ENCODE measurements around the gene TBX10.
"Not testable (repeated sequence)": the region's sequence is repeated elsewhere in the genome, so short reads cannot be mapped to it uniquely, and the experiment has no call there.

Gene TBX10

GRCh38 chr11:67664213-67664585 is 24.6 kb upstream of the TBX10 start:
- DNase-seq = no peak

- no peak for DNase-seq
Measured at GRCh38 chr11:67663532-67664212, 24.1 kb upstream of the TBX10 start.

DNA sequence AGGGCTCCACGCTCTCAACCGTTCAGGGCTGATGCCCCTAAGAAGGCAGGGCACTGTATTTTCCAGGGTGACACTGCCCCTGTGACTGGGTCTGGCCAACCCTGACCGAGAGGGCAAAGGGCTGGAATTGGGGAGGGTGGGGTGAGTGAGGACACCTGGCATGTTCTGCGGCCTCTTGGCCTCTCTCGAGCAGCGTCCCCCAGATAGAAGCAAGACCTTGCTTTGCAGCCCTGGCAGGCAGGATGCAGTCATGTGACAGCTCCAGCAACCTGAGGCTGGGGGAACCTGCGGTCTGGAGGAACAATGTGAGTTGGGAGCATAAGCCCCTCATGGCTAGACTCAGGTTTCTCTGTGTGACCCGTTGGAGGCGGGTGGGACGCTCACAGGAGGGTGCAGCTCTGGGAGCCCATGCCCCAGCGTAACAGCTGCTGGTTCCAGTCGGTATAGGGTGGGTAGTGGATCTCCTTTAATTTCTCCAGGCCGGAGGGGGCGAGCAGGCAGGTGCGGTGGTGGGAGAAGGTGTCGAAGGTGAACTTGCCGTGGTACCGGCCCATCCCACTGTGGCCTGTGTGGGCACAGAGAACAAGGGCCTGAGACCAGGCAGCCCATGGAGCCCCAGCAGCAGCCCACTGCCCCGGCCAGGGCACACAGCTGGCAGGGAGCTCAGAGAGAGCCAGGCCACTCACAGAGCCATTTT is 23.4 kb upstream of the TBX10 start:
- no peak for DNase-seq

DNA sequence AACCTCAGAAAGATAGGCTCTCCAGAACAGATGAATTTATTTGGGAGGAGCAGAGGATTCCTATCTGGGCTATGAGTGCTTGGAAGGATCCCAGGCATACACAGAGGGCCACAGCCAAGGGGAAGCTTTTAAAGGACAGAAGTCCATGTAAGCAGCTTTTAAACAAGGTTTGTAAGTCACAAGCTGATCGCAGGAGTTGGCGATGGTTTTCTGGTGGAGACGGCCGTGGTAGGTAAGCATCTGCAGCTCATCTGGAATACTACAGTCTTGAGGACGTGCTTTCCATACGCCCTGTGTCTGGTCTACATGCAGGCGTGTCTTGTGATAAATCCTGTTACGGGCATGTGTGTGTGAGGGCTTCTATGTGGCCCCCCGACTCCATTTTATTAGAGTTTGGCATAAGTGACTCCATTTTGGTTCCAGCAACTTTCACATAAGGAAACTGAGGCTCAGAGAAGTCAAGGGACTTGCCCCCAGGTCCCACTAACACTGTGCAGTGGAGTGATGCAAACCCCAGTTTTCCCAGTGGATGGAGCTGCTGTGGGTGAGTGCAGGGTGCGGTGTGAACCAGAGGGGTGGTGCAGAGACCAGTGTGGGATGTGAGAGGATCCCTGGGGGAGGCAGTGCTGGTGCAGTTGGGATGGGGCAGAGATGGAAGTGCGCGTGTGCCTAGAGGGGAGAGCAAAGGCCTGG is 22.7 kb upstream of the TBX10 start:
- DNase-seq = no peak

DNA sequence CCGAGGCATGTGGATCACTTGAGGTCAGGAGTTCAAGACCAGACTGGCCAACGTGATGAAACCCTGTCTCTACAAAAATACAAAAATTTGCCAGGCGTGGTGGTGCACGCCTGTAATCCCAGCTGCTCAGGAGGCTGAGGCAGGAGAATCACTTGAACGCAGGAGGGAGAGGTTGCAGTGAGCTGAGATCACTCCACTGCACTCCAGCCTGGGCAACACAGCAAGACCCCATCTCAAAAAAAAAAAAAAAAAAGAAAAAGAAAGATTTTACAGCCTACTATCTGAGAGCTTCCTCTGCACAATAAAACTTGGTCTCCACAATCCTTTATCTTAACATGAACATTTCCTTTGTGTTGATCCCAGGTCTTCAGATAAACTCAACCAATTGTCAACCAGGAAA is 21.2 kb upstream of the TBX10 start:
- not testable (repeated sequence) for DNase-seq

DNA sequence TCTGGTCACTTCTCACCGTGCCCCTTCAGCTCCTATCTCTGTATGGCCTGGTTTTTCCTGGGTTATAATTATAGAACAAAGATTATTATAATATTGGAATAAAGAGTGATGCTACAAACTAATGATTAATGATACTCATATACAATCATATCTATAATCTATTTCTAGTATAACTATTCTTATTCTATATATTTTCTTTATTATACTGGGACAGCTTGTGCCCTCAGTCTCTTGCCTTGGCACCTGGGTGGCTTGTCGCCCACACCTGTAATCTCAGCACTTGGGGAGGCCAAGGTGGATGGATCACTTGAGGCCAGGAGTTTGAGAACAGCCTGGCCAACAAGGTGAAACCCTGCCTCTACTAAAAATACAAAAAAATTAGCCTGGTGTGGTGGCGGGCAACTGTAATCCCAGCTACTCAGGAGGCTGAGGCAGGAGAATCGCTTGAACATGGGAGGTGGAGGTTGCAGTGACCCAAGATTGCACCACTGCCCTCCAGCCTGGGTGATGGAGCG is 20.1 kb upstream of the TBX10 start:
- DNase-seq = not testable (repeated sequence)

- DNase-seq = no peak
Measured at GRCh38 chr11:67657300-67657699, 17.7 kb upstream of the TBX10 start.

DNA sequence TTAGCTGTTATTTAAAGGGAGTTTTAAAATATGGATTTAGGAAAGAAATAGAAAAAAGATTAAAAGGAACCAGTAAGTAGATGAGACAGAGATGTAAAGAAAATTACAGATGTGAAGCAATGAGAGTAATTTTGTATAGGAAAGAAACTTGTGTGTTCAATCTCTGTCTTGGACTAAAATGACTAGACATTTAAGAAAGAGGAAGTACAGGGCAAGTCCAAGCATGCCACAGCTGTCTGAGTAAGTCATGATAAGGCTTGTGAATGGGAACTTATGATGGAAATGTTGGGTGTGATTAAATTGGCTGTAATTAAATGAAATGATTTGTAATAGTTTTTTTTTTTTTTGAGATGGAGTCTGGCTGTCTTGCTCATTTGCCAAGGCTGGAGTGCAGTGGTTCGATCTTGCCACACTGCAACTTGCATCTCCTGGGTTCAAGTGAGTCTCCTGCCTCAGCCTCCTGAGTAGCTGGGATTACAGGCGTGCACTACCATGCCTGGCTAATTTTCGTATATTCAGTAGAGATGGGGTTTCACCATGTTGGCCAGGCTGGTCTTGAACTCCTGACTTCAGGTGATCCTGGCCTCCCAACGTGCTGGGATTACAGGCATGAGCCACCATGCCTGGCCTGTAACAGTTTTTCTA is 16.8 kb upstream of the TBX10 start:
- DNase-seq = no peak

DNA sequence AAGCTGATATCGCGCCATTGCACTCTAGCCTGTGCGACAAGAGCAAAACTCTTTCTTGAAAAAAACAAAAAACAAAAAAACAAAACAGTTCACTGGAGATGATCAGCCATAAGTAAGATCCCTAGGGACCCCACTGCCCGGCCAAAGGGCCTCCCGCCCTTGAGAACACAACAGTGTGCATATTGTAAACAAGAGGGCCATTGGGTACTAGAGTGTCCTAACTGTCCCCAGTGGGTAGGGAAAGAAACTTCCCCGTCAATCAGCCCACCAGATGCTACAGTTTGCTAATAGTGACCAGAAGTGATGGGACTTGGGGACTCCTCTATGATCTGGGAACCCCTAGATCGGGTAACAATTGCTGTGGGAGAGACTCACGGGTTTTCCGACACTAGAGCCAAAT is 14.7 kb upstream of the TBX10 start:
- DNase-seq = no peak

- no peak for DNase-seq
Measured at GRCh38 chr11:67652965-67653845, 13.6 kb upstream of the TBX10 start.

DNA sequence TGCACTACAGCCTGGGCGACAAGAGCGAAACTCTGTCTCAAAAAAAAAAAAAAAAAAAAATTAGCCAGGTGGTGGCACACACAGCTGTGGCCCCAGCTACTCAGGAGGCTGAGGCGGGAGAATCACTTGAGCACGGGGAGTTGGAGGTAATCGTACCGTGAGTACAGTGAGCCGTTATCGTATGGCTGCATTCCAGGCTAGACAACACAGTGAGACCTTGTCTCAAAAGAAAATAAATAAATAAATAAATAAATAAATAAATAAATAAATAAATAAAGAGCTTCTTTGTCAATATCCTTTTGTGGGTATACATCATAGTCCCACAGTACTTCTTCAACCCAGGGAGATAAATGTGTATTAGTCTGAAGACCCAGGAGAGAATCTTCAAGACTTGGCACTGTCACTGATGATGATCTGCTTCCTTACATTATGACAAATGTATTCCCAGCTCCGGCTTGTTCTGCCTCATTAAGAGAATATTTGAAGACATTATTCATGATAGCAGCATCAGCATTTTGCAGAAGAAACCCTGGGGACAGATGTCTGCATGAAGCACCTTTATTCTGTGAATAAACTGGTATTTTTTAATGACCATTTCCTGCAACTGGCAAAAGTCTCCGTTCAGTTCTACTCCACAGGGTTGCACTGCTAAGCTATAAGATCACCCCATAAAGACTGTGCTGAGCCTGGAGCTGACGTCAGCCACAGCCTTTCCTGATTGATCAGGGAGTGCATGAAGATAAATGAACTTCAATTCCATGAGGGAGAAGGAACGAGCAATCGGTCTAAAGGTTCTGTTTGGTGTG is 12.6 kb upstream of the TBX10 start:
- DNase-seq = no peak

- DNase-seq = no peak
Measured at GRCh38 chr11:67649634-67650510, 10.3 kb upstream of the TBX10 start.

DNA sequence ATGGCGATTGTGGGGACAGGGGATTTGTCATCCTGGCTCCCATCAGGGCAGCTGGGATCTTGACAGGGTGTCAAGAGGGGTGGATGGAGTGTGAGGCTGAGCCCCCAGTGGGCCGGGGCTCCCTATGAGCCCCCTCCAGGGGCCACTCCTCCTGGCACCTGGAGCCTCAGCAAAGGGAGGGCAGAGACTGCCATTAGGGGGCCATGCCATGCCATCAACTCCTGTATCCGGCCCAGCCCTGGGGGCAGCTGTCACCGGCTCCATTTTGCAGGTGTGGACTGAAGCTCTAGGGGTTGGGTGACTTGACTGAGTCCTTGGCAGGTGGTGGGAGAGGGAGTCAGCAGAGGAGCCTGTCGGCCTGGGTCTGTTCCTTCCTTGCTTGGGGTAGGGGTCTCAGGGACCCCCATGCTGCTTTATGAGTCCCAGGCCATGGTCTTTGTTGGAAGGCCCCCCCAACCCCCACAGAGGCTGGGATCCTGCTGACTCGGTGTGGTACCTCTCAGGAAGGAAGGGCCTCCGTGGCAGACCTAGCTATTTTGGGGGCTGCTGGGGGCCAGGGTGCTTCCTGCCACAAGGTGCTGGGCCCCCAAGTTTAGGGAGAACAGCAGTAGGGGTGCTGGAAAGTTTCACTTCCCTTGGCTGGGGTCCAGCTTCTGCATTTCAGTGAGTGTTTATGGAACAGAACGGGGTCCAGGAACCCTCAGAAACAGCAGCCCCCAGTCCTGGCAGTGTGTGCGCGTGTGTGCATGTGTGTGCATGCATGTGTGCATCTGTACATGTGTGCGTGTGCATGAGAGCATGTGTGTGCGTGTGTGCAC is 9.4 kb upstream of the TBX10 start:
- DNase-seq = no peak

DNA sequence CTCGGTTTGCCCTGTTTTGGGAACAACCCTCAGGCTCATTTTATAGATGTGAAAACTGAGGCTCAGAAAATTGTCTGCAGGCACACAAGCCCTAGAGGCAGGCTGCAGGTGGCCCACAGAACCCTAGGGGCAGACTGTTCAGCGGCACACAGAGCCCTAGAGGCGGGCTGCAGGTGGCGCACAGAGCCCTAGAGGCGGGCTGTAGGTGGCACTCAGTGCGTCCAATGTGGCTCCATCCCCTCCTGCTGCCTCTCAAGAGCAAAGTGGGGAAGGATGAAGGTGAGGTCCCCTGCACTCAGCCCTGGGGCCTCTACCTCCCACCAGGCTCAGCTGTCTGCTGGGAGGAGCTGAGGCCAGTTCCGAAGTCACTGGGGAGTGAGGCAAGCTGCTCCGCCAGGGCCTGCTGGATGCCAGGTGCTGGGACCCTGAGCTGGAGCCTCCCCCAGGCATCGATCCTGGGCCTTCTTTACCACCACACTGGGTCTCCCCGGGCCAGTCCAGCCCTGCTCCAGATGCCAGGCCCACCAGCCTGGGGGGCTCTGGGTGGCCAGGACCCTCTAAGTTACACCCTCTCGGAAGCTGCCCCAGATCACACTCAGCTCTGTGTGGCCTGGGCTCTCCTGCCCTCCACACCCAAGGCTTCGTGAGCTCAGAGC is 8.7 kb upstream of the TBX10 start:
- DNase-seq = no peak

GRCh38 chr11:67647471-67647870 is 7.9 kb upstream of the TBX10 start:
- DNase-seq = no peak

DNA sequence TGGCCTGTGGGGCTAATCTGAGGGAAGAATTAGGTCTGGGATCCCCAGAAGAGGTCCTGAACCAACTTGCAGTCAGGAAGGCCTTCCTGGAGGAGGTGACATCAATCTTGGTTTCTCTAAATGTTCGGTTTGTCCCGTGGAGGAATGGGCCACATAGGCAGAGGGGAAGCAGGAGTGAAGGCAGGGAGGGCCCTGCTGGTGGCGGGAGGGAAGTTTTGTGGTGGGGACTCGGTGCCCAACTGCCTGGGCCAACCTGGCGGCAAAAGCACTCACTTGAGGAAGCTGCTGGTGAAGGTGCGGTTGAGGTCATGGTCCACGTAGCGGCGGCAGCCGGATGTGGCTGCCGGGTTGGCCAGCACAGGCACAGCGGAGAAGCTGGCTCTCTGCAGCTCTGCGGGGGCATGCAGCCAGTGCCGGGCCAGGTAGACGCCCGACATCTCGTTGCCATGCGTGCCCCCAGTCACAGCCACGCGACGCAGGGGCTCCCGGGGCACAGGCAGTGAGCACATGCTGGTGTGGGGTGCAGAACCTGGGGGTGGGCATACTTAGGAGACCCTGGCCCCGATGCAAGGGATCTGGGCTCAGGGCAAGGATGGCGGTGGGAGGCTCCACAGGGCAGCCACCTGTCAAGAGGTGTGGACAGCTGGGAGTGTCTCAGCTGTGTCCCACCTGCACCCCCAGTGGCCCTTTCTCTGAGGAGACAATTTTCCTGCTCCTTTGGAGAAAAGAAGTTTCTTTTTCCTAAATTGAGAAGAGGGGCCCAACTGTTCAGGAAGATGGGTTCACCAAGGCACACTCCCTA is 7.2 kb upstream of the TBX10 start:
- no peak for DNase-seq

GRCh38 chr11:67645521-67646461 is 6.2 kb upstream of the TBX10 start:
- no peak for DNase-seq
